ENCODE data around the gene TSG101.

TSG101 gene

DNA sequence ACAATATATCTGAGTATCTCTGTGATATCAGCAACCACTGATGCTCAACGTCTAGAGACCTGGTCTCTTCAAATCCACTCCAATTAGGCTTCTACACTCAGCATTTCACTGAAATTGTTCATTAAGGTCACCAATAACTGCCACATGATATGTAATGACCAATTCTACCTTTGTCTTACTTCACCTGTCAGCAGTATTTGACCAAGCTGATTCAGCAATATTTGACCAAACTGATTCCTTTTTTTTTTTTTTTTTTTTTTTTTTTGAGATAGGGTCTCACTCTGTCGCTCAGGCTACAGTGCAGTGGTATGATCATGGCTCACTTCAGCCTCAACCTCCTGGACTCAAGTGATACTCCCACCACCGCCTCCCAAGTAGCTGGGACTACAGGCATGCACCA, 5.6 kb downstream of the TSG101 start:
- TF ChIP-seq, protein P1, sequence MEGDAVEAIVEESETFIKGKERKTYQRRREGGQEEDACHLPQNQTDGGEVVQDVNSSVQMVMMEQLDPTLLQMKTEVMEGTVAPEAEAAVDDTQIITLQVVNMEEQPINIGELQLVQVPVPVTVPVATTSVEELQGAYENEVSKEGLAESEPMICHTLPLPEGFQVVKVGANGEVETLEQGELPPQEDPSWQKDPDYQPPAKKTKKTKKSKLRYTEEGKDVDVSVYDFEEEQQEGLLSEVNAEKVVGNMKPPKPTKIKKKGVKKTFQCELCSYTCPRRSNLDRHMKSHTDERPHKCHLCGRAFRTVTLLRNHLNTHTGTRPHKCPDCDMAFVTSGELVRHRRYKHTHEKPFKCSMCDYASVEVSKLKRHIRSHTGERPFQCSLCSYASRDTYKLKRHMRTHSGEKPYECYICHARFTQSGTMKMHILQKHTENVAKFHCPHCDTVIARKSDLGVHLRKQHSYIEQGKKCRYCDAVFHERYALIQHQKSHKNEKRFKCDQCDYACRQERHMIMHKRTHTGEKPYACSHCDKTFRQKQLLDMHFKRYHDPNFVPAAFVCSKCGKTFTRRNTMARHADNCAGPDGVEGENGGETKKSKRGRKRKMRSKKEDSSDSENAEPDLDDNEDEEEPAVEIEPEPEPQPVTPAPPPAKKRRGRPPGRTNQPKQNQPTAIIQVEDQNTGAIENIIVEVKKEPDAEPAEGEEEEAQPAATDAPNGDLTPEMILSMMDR (IDR thresholded peaks at IDR 0.05; ENCODE audit: low read depth, low read length, missing control alignments): no peak

DNA sequence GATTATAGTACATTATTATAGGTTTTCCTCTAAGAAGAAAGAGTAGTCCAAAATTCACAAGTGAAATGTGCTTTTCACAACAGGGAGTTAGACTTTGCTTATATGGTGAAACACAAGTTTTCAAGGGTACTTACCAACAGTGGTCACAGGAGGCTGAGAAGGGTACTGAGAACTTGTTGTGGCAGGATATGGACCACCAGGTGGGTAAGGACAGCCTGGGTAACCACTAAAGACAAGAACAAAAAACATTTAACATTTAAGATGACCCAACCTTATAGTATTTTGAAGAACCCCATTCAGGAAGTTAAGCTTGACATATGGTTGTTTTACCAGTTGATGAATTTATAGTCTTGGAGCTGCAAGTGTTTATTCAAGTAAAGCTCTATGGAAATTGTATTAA, 24.4 kb downstream of the TSG101 start:
- TF ChIP-seq, protein P1 (IDR thresholded peaks at IDR 0.05; ENCODE audit: low read depth, low read length, missing control alignments): no peak
- H3K4me3 ChIP-seq (ENCODE audit: low read depth, low read length): no peak overlapping the region
- DNase-seq: no peak
- in situ Hi-C loops (cut with HindIII; ENCODE audit: low pct_ligation_motif_present, low sequenced_read_pairs): no loop called here
- H3K27me3 ChIP-seq (replicated peaks): no peaks in the 10 kb centered on the region
- no peak overlapping the region for H3K27ac ChIP-seq
- H3K36me3 ChIP-seq (replicated peaks): peaks cover 34% of the 10 kb centered on the region

More for the DNA sequence above, 5.6 kb downstream of the TSG101 start:
- Histone ChIP-seq H3K36me3 (replicated peaks) (no peaks in the 10 kb centered on the region), H3K27me3 (replicated peaks) (no peaks in the 10 kb centered on the region), H3K4me3 (ENCODE audit: low read depth, low read length) (no peak overlapping the region), H3K27ac (no peak overlapping the region)
- DNase-seq: no peak
- in situ Hi-C loops (cut with HindIII; ENCODE audit: low pct_ligation_motif_present, low sequenced_read_pairs): no loop called here

- H3K27ac ChIP-seq: no peak overlapping the region
- TF ChIP-seq, protein P1 (IDR thresholded peaks at IDR 0.05; ENCODE audit: low read depth, low read length, missing control alignments): no peak
- in situ Hi-C loops (cut with HindIII; ENCODE audit: low pct_ligation_motif_present, low sequenced_read_pairs): no loop called here
- DNase-seq: no peak
- H3K36me3 ChIP-seq (replicated peaks): peaks cover 34% of the 10 kb centered on the region
- no peaks in the 10 kb centered on the region for H3K27me3 ChIP-seq (replicated peaks)
- no peak overlapping the region for H3K4me3 ChIP-seq (ENCODE audit: low read depth, low read length)
Observed at GRCh38 chr11:18501629-18502028, 25.1 kb downstream of the TSG101 start.

DNA sequence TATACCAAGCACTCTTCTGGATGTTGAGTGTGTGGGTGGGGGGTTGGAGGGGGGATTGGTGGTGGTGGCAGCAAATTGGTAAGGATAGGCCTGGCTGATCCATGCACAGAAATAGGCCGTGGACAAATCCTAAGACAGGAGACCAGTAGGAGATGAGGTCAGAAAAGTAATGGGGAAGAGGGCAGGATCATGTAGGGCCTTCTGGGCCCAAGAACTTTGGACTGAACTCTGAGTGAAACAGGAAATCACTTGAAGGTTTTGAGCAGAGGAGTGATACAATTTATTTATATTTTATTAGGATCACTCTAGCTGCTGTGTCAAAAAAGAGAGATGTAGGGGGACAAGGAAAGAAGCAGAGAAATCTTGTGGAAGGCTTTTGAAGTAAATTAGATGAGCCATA, 28.7 kb downstream of the TSG101 start:
- H3K27ac ChIP-seq: no peak overlapping the region
- TF ChIP-seq, protein P1 (IDR thresholded peaks at IDR 0.05; ENCODE audit: low read depth, low read length, missing control alignments): no peak
- H3K36me3 ChIP-seq (replicated peaks): peaks cover 28% of the 10 kb centered on the region
- DNase-seq: no peak
- in situ Hi-C loops (cut with HindIII; ENCODE audit: low pct_ligation_motif_present, low sequenced_read_pairs): no loop called here
- no peaks in the 10 kb centered on the region for H3K27me3 ChIP-seq (replicated peaks)
- no peak overlapping the region for H3K4me3 ChIP-seq (ENCODE audit: low read depth, low read length)

GRCh38 chr11:18495703-18496102, 31.0 kb downstream of the TSG101 start:
- no peak overlapping the region for H3K27ac ChIP-seq
- TF ChIP-seq, protein P1 (IDR thresholded peaks at IDR 0.05; ENCODE audit: low read depth, low read length, missing control alignments): no peak
- in situ Hi-C loops (cut with HindIII; ENCODE audit: low pct_ligation_motif_present, low sequenced_read_pairs): no loop called here
- no peaks in the 10 kb centered on the region for H3K27me3 ChIP-seq (replicated peaks)
- no peak for DNase-seq
- no peak overlapping the region for H3K4me3 ChIP-seq (ENCODE audit: low read depth, low read length)
- peaks cover 11% of the 10 kb centered on the region for H3K36me3 ChIP-seq (replicated peaks)

GRCh38 chr11:18495271-18495670, 31.5 kb downstream of the TSG101 start:
- Histone ChIP-seq H3K27me3 (replicated peaks) (no peaks in the 10 kb centered on the region), H3K36me3 (replicated peaks) (peaks cover 9% of the 10 kb centered on the region), H3K4me3 (ENCODE audit: low read depth, low read length) (no peak overlapping the region), H3K27ac (no peak overlapping the region)
- TF ChIP-seq, protein P1 (IDR thresholded peaks at IDR 0.05; ENCODE audit: low read depth, low read length, missing control alignments): no peak
- in situ Hi-C loops (cut with HindIII; ENCODE audit: low pct_ligation_motif_present, low sequenced_read_pairs): no loop called here
- DNase-seq: no peak
